ENCODE results near the gene TMEM53.

Gene TMEM53

DNA sequence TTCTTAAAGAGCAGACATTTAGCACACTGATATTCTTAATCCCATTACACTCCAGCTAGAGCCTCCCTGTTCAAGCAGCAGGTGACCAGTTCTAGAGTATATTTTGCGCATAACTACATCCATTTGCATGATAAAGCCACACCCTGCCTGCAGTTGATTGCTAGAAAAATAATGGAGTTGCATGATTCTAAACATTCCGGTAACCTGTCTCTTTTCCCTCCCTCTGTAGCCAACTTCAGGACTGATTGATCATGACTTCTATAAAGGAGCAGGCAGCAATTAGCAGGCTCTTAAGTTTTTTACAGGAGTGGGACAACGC, 15.1 kb upstream of the TMEM53 start:
- Mint-ChIP-seq H3K4me3 (no peak overlapping the region), H3K4me1 (ENCODE audit: low read depth) (peaks cover 28% of the 10 kb centered on the region), H3K27ac (no peak overlapping the region), H3K27me3 (peaks cover 15% of the 10 kb centered on the region), H3K36me3 (ENCODE audit: low read depth) (no peaks in the 10 kb centered on the region), H3K9me3 (no peaks in the 10 kb centered on the region)
- intact Hi-C loops (cut with micrococcal nuclease): no loop called here

DNA sequence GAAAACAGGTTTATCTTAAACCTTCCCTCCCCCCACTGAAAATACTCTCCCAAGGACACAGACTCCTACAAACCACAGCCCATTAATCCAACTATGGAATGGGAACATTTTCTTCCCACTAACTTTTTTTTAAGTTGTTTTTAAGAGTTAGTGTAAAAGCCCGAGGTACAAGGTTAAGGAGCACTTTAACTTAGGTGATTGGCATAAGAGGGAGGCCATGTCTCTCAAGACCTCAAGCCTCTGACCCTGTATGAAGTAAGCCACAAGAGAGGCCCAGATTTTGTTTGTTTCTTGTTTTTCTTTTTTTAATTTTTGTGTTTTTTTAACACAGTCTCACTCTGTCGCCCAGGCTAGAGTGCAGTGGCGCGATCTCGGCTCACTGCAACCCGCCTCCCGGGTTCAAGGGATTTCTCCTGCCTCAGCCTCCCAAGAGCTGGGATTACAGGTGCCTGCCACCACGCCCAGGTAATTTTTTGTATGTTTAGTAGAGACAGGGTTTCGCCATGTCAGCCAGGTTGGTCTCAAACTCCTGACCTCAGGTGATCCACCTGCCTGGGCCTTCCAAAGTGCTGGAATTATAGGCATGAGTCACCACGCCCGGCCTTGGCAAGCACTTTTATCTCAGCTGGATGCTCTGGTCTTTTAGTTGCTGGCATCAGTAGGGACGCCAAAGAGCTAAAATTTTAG, 14.6 kb upstream of the TMEM53 start:
- Mint-ChIP-seq H3K27me3 (peaks cover 15% of the 10 kb centered on the region), H3K4me3 (no peak overlapping the region), H3K9me3 (no peaks in the 10 kb centered on the region), H3K4me1 (ENCODE audit: low read depth) (peaks cover 32% of the 10 kb centered on the region), H3K27ac (no peak overlapping the region), H3K36me3 (ENCODE audit: low read depth) (no peaks in the 10 kb centered on the region)
- intact Hi-C loops (cut with micrococcal nuclease): no loop called here

DNA sequence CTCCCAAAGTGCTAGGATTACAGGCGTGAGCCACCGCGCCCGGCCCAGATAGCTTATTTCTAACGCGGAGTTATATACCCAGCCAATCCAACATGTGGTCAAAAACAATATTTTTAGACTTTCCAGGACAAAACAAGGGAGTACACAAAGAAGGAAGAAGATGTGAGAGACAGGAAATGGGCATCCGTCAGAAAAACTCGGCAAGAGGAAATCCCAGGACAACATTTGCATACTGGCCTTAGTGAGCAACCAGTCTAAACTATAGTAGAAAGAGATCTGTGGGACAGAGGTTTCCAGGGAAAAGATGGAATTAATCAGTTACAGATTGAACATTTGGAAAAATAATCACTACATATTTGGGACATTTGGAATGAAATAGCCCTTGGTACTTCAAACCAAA, 11.6 kb upstream of the TMEM53 start:
- H3K27ac Mint-ChIP-seq: no peak overlapping the region
- no peaks in the 10 kb centered on the region for H3K9me3 Mint-ChIP-seq
- peaks cover 38% of the 10 kb centered on the region for H3K4me1 Mint-ChIP-seq (ENCODE audit: low read depth)
- intact Hi-C loops (cut with micrococcal nuclease): no loop called here
- H3K36me3 Mint-ChIP-seq (ENCODE audit: low read depth): no peaks in the 10 kb centered on the region
- H3K27me3 Mint-ChIP-seq: peaks cover 9% of the 10 kb centered on the region
- no peak overlapping the region for H3K4me3 Mint-ChIP-seq

DNA sequence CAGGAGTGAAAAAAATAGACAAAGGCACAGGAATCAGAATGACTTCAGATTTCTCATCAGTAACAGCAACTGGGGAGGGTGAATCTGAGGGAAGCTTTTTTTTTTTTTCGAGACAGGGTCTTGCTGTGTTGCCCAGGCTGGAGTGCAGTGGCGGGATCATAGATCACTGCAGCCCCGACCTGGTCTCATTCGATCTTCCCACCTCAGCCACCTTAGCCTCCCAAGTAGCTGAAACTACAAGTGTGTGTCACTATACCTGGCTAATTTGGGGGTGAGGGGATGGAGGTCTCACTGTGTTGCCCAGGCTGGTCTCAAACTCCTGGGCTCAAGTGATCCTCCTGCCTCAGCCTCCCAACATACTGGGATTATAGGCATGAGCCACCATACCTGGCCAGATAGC, 10.9 kb upstream of the TMEM53 start:
- Mint-ChIP-seq H3K4me1 (ENCODE audit: low read depth) (peaks cover 41% of the 10 kb centered on the region), H3K27me3 (peaks cover 6% of the 10 kb centered on the region), H3K27ac (no peak overlapping the region), H3K36me3 (ENCODE audit: low read depth) (no peaks in the 10 kb centered on the region), H3K9me3 (no peaks in the 10 kb centered on the region), H3K4me3 (no peak overlapping the region)
- intact Hi-C loops (cut with micrococcal nuclease): no loop called here

DNA sequence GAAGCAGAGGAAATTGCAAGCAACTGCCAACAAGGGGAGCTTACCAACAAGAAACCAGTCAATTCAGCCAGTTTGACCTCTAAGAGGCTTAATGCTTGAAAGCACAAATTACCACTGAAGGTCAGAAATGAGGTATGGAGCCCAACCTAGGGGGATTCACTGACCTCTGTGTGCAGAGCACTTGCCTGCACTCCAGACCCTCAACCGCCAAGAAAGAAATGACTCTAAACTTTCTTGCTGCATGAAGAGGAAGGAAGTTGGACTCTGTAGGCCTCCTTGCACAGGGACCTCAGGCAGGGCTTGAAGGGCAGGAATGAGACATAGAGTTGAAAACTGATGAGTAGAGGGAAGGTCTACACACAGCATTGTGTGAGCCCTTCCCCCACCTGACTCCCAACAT, 10.2 kb upstream of the TMEM53 start:
- Mint-ChIP-seq H3K9me3 (no peaks in the 10 kb centered on the region), H3K36me3 (ENCODE audit: low read depth) (no peaks in the 10 kb centered on the region), H3K4me3 (no peak overlapping the region), H3K4me1 (ENCODE audit: low read depth) (peaks cover 48% of the 10 kb centered on the region), H3K27me3 (peaks cover 3% of the 10 kb centered on the region), H3K27ac (peak overlapping the region; percentile 50)
- intact Hi-C loops (cut with micrococcal nuclease): no loop called here

DNA sequence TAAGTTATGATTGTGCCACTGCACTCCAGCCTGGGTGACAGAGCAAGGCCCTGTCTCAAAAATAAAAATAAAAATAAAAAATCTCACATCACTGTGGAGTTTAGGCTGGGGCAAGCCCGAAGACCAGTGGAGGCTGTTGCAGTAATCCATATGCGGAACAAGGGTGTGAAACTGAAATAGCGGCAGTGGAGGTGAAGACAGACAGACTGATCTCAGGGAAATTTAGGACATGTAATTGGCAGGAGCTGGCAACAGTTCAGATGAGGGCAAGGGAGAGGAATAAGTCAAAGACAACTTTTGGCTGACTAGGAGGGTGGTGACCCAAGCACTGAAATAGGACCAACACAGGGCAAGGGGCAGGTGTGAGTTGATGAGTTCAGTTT, 8.6 kb upstream of the TMEM53 start:
- Mint-ChIP-seq H3K4me1 (ENCODE audit: low read depth) (peaks cover 50% of the 10 kb centered on the region), H3K4me3 (no peak overlapping the region), H3K27ac (no peak overlapping the region), H3K36me3 (ENCODE audit: low read depth) (no peaks in the 10 kb centered on the region), H3K9me3 (no peaks in the 10 kb centered on the region), H3K27me3 (peaks cover 2% of the 10 kb centered on the region)
- intact Hi-C loops (cut with micrococcal nuclease): no loop called here

DNA sequence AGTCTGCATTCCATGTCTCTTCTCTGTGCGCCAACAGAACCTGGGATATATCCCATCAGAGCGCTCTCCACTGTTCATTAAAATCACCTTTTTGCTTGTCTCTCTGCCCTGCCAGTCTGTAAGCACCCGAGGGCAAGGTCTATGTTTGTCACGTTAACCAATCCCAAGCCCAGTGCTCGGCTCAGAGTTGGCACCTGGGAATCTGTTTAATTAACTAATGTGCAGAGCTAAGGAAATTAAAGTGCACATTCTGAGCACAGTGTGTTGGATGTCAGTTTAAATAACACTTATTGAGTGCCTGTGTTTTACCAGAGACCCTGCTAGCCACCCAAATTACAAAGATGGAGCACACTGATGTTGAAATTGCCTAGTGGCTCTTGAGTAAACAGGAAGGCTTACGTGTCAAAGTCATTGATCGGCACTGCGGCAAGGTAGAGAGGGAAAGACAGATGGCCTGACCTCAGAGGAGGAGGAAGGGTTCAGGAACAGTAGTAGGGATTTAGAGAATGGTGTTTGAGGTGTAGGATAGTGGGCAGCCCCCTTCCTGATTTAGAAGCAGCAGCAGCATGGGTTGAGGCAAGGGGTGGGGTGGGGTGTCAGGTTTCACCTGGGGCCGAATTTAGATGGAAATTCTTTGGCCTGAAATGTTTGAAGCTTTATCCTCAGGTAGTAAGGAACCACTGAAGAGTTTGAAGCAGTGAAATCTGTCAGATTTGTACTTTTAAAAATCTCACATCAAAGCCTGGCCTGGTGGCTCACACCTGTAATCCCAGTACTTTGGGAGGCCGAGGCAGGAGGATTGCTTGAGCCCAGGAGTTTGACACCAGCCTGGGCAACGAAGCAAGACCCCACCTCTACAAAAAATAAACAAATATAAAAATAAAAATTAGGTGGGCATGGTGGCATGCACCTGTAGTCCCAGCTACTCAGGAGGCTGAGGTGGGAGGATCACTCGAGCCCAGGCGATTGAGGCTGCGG, 7.9 kb upstream of the TMEM53 start:
- H3K27ac Mint-ChIP-seq: no peak overlapping the region
- H3K27me3 Mint-ChIP-seq: peaks cover 2% of the 10 kb centered on the region
- no peaks in the 10 kb centered on the region for H3K36me3 Mint-ChIP-seq (ENCODE audit: low read depth)

DNA sequence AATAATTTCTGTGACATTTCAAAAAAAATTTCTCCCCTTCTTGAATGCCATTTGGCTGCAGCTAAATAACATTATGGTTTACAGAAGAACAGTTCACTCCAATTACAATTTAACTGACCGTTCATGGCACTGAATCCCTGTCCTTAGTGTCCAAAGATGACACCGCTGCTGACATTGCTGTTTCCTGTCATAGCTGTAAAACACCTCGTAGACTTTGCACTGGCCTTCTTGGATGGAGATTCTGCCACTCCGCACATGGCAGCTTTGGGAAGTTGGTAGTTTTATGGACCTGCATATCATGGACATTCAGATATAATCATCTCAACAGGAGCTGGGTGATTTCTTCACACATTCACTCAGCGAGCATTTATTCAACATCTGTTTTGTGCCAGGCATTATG, 5.2 kb upstream of the TMEM53 start:
- Mint-ChIP-seq H3K36me3 (ENCODE audit: low read depth) (no peaks in the 10 kb centered on the region), H3K4me3 (no peak overlapping the region), H3K9me3 (no peaks in the 10 kb centered on the region), H3K27me3 (peaks cover 2% of the 10 kb centered on the region), H3K4me1 (ENCODE audit: low read depth) (peaks cover 41% of the 10 kb centered on the region), H3K27ac (no peak overlapping the region)
- intact Hi-C loops (cut with micrococcal nuclease): no loop called here

More for the DNA sequence above, 7.9 kb upstream of the TMEM53 start:
- Mint-ChIP-seq H3K4me3 (no peak overlapping the region), H3K9me3 (no peaks in the 10 kb centered on the region), H3K4me1 (ENCODE audit: low read depth) (peaks cover 50% of the 10 kb centered on the region)
- intact Hi-C loops (cut with micrococcal nuclease): no loop called here

DNA sequence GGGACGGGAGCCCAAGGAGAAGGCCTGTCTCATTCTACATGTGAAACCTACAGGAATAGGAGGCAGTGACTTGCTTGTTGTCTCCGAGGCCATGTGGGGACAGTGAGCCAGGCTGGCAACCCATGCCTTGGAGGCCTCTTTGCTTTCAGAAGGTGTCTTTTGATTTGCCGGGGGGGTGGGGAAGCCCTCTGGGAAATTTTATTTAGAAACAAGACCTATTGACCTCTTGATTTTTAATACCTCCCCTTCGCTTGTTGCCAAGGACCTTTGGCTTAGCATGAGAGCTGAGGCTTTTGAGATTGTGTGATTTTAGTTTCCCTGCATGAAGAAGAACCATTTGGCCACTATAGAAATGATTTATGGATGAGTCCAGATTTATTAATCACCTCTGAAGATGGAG, 4.3 kb upstream of the TMEM53 start:
- Mint-ChIP-seq H3K4me1 (ENCODE audit: low read depth) (peaks cover 36% of the 10 kb centered on the region), H3K27ac (no peak overlapping the region), H3K36me3 (ENCODE audit: low read depth) (peaks cover 8% of the 10 kb centered on the region), H3K9me3 (no peaks in the 10 kb centered on the region), H3K27me3 (peaks cover 2% of the 10 kb centered on the region), H3K4me3 (no peak overlapping the region)
- intact Hi-C loops (cut with micrococcal nuclease): no loop called here

DNA sequence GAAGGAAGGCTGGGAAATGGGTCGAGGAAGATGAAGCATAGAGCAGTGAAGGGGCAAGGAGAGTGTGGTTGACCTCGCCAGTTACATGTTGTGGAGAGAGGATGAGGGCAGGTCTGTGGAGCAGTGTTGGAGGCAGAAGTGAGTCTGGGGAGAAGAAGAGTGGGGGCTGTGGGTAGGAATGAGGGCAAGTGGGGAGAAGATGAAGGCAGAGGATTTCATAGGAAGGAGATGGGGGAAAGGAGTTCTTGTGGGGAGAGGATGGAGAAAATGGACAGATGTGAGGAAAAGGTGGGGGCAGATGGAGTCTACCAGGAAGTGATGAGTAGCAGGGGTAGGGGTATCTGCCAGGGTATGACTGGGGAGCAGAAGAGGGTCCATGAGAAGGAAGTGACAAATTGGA, 3.8 kb upstream of the TMEM53 start:
- peaks cover 38% of the 10 kb centered on the region for H3K4me1 Mint-ChIP-seq (ENCODE audit: low read depth)
- no peaks in the 10 kb centered on the region for H3K9me3 Mint-ChIP-seq
- no peak overlapping the region for H3K27ac Mint-ChIP-seq
- H3K36me3 Mint-ChIP-seq (ENCODE audit: low read depth): peaks cover 9% of the 10 kb centered on the region
- H3K4me3 Mint-ChIP-seq: no peak overlapping the region
- intact Hi-C loops (cut with micrococcal nuclease): no loop called here
- H3K27me3 Mint-ChIP-seq: peaks cover 2% of the 10 kb centered on the region

DNA sequence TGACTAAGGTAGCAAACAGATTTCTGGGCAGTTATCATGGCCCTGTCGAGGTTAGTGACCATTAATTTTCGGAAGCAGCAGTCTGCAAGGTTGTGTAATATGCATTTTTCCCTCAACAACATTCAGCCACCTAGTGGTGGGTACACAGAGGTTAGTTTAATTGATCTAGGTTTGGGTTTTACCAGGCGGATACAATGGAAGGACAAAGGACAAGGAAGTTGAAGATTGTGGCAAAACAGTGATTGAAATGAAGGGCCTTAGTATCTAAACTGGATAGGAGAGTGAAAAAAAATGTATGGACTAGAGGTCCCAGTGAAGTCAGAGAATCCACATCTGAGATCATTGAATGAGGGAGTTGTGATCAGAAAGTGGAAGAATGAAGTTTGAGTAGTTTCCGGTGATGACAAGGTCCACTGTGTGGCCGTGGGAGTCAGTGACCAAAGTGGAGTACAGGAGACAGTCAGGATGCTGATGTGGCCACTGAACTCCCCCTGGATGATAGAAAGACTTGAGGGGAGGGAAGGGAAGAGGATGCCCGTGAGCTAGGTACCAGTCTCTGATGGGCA, 3.0 kb upstream of the TMEM53 start:
- no peak overlapping the region for H3K4me3 Mint-ChIP-seq
- intact Hi-C loops (cut with micrococcal nuclease): no loop called here
- H3K27ac Mint-ChIP-seq: no peak overlapping the region
- H3K27me3 Mint-ChIP-seq: peaks cover 2% of the 10 kb centered on the region
- no peaks in the 10 kb centered on the region for H3K9me3 Mint-ChIP-seq
- H3K36me3 Mint-ChIP-seq (ENCODE audit: low read depth): peaks cover 9% of the 10 kb centered on the region
- H3K4me1 Mint-ChIP-seq (ENCODE audit: low read depth): peaks cover 40% of the 10 kb centered on the region

DNA sequence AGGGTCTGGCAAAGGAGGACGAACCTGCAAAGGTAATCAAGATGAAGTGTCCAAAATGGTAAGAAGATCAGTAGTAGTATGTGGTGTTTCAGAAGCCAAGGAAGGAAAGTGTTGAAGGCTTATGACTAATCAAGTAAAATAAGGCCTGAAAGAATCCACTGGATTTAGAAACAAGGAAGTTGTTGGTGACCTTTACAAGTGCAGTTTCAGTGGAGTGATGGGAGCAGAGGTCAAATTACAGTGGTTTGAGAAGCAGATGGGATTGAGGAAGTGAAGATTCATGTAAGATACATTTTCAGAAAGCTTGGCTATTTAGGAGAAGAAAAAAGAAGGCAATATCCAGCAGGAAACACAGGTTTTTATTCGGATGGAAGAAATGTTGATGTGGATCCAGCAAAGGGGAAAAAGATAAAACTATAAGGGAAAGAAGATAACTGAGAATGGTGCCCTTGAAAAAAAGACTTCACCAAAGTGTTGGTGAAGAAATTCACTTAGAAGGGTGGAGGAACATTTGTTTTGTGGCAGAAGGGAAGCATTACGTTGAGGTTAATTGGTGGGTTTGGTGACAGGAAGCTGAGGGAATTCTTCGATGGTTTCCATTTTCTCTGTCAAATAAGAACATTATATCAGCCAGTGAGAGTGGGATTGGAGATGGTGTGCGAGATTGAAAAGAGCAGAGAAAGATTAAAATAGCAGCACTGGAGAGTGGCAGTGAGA, 2.4 kb upstream of the TMEM53 start:
- Mint-ChIP-seq H3K27me3 (no peaks in the 10 kb centered on the region), H3K4me1 (ENCODE audit: low read depth) (peaks cover 42% of the 10 kb centered on the region), H3K4me3 (no peak overlapping the region), H3K9me3 (no peaks in the 10 kb centered on the region), H3K36me3 (ENCODE audit: low read depth) (peaks cover 9% of the 10 kb centered on the region), H3K27ac (no peak overlapping the region)
- intact Hi-C loops (cut with micrococcal nuclease): no loop called here

DNA sequence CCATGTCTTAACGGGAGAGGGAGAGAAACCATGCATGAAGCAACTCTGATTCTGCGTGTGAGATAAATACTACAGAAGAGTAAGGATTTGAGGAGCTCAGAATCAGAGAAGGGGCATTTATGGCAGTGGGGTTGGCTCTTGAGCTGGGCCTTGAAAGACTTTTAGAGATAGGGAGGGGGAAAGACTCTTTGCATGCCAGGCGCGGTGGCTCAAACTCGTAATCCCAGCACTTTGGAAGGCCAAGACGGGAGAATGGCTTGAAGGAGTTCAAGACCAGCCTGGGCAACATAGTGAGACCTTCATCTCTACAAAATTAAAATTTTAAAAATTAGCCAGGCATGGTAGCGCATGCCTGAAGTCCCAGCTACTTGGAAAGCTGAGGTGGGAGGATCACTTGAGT, 905 bp upstream of the TMEM53 start:
- peaks cover 2% of the 10 kb centered on the region for H3K27me3 Mint-ChIP-seq

DNA sequence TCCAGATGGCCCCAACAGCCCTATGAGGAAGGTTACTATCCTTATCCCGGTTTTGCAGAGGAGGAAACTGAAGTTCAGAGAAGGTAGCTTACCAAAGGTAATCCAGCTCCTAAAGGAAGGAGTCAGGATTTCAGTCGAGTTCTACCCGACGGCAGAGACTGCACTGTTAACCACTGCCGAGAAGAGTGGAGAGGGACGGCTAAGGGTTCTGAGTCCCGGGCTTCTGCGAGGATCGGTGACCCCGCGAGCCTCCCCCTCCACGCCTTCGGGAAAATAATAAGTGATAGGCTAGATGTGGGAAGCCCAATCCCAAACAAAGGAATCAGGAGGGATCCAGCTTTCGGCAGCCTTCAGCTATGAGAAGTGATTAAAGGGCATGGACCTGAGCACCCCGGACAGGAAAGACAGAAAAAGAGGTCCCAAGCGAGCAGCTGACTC, 587 bp downstream of the TMEM53 start:
- Mint-ChIP-seq H3K27me3 (peaks cover 3% of the 10 kb centered on the region), H3K4me3 (peak overlapping the region; percentile 87), H3K27ac (no peak overlapping the region), H3K9me3 (no peaks in the 10 kb centered on the region), H3K36me3 (ENCODE audit: low read depth) (peaks cover 22% of the 10 kb centered on the region), H3K4me1 (ENCODE audit: low read depth) (peaks cover 41% of the 10 kb centered on the region)
- intact Hi-C loops (cut with micrococcal nuclease): no loop called here

More for the DNA sequence above, 905 bp upstream of the TMEM53 start:
- intact Hi-C loops (cut with micrococcal nuclease): no loop called here
- Mint-ChIP-seq H3K4me1 (ENCODE audit: low read depth) (peaks cover 49% of the 10 kb centered on the region), H3K36me3 (ENCODE audit: low read depth) (peaks cover 19% of the 10 kb centered on the region), H3K4me3 (no peak overlapping the region), H3K9me3 (no peaks in the 10 kb centered on the region), H3K27ac (no peak overlapping the region)
